ENCODE data around the gene PTPN1. TPM values are rescaled to one million over a fixed set of nuclear protein-coding genes. Genes with fewer than 3 reads are reported as not detected.

PTPN1 gene
- total RNA-seq, 2 experiments from 2014 or later = 17.1 to 25.1 TPM

- no peak for TF ChIP-seq EZH2phosphoT487 (IDR thresholded peaks at IDR 0.05; ENCODE audit: borderline replicate concordance, low read depth, low read length)
- no peak for TF ChIP-seq CTCF (conservative IDR thresholded peaks at IDR 0.05; ENCODE audit: low read length)
- no peak overlapping the region for H2AFZ ChIP-seq (ENCODE audit: low read length)
- no peak for DNase-seq (ENCODE audit: low spot score)
- no peaks in the 10 kb centered on the region; the same call in 1 of the 2 replicates for H3K36me3 ChIP-seq (ENCODE audit: insufficient read depth, low read length)
- H3K27ac ChIP-seq (ENCODE audit: low read depth, low read length, poor library complexity, severe bottlenecking) = no peak overlapping the region
- ChIA-PET CTCF (ENCODE audit: unreplicated experiment) (no interaction called here), POLR2A (interaction anchor here (0.5 to 1.0 kb wide), 3 partner anchors 10 to 937 kb away, joined by 3 read pairs; no protein-coding TSS in a partner anchor)
- peaks cover 37% of the 10 kb centered on the region for H3K4me1 ChIP-seq (ENCODE audit: insufficient read depth, low read length, poor library complexity, severe bottlenecking)
- no peak overlapping the region for H3K4me2 ChIP-seq (ENCODE audit: low read length)
- intact Hi-C loops (cut with micrococcal nuclease; ENCODE audit: unreplicated experiment) = no loop called here
- no peaks in the 10 kb centered on the region for H3K9me3 ChIP-seq (ENCODE audit: low read length)
- no peak overlapping the region for H3K4me3 ChIP-seq (ENCODE audit: low read depth, low read length, poor library complexity, severe bottlenecking)
- BruUV-seq (replicated peaks) = no TSS peak
- no peaks in the 10 kb centered on the region for H3K9me2 ChIP-seq (ENCODE audit: insufficient read depth, low read length)
- peaks cover 24% of the 10 kb centered on the region; the same call in 1 of the 2 replicates for H3K79me2 ChIP-seq (ENCODE audit: insufficient read depth, low read depth, low read length)
- H4K20me1 ChIP-seq (ENCODE audit: insufficient read depth, low read length) = peaks cover 58% of the 10 kb centered on the region
Measured at GRCh38 chr20:50520222-50520880, 10.2 kb downstream of the PTPN1 start.

- no peaks in the 10 kb centered on the region for H3K9me2 ChIP-seq (ENCODE audit: insufficient read depth, low read length)
- peaks cover 47% of the 10 kb centered on the region for H4K20me1 ChIP-seq (ENCODE audit: insufficient read depth, low read length)
- no peaks in the 10 kb centered on the region for H3K9me3 ChIP-seq (ENCODE audit: low read length)
- TF ChIP-seq CTCF (conservative IDR thresholded peaks at IDR 0.05; ENCODE audit: low read length) (no peak), EZH2phosphoT487 (IDR thresholded peaks at IDR 0.05; ENCODE audit: borderline replicate concordance, low read depth, low read length) (no peak)
- H3K4me1 ChIP-seq (ENCODE audit: insufficient read depth, low read length, poor library complexity, severe bottlenecking) = peaks cover 30% of the 10 kb centered on the region
- H3K4me3 ChIP-seq (ENCODE audit: low read depth, low read length, poor library complexity, severe bottlenecking) = no peak overlapping the region
- H3K36me3 ChIP-seq (ENCODE audit: insufficient read depth, low read length) = no peaks in the 10 kb centered on the region; the same call in 1 of the 2 replicates
- no TSS peak for BruUV-seq (replicated peaks)
- DNase-seq (ENCODE audit: low spot score) = no peak
- CTCF ChIA-PET (ENCODE audit: unreplicated experiment) = no interaction called here
- no peak overlapping the region for H3K4me2 ChIP-seq (ENCODE audit: low read length)
- no peak overlapping the region for H3K27ac ChIP-seq (ENCODE audit: low read depth, low read length, poor library complexity, severe bottlenecking)
- intact Hi-C loops (cut with micrococcal nuclease; ENCODE audit: unreplicated experiment) = no loop called here
- H3K79me2 ChIP-seq (ENCODE audit: insufficient read depth, low read depth, low read length) = peaks cover 15% of the 10 kb centered on the region; the same call in 1 of the 2 replicates
- POLR2A ChIA-PET = no interaction called here
- no peak overlapping the region for H2AFZ ChIP-seq (ENCODE audit: low read length)
Measured at GRCh38 chr20:50521221-50522052, 11.3 kb downstream of the PTPN1 start.
